Sigmoid colon (tissue), 7 donors: ENCODE data around the gene HKDC1. TPM values are rescaled to one million over a fixed set of nuclear protein-coding genes. Genes with fewer than 3 reads are reported as not detected.

Experiments used
- DNase-seq: peaks from one replicate; pipeline ENCODE4 v3.0.0-alpha.2; 2019
- H3K27ac ChIP-seq, 4 donors: fragments of 200-600 bp; sonication (generic); one replicate each; pipeline ENCODE4 v1.5.1; 2016 to 2019; ENCODE audit warnings: mild to moderate bottlenecking in 1 of 4
- H3K27me3 ChIP-seq, 3 donors: fragments of 200-600 bp; sonication (generic); one replicate each; pipeline ENCODE4 v1.5.1; 2019; ENCODE audit warnings: mild to moderate bottlenecking in 1 of 3
- H3K36me3 ChIP-seq, 4 donors: fragments of 200-600 bp; sonication (generic); one replicate each; pipeline ENCODE4 v1.5.1; 2016 to 2019
- H3K4me1 ChIP-seq, 4 donors: fragments of 200-600 bp; sonication (generic); one replicate each; pipeline ENCODE4 v1.5.1; 2017 to 2019
- H3K4me3 ChIP-seq, 4 donors: fragments of 200-600 bp; sonication (generic); one replicate each; pipeline ENCODE4 v1.5.1; 2017 to 2019; ENCODE audit warnings: mild to moderate bottlenecking in 2 of 4, moderate library complexity in 1 of 4
- H3K9me3 ChIP-seq, 4 donors: fragments of 200-600 bp in 3 of 4; sonication (generic) in 3 of 4; one replicate each; pipeline versions ENCODE4 v1.5.1 to v1.6.1; 2013 to 2019
- CTCF ChIP-seq, 4 experiments: fragments of 450-650 bp in 3 of 4; fragments of 200-600 bp in 1 of 4; IDR thresholded peaks; one replicate each; pipeline ENCODE4 v1.5.1; 2016 to 2019; ENCODE audit warnings: antibody characterized with exemption in 4 of 4, mild to moderate bottlenecking in 3 of 4, moderate library complexity in 2 of 4
- EP300 ChIP-seq, 4 donors: sonication (generic); formaldehyde crosslinking; IDR thresholded peaks; one replicate each; pipeline ENCODE4 v1.6.1; 2017; ENCODE audit warnings: antibody characterized with exemption in 4 of 4
- POLR2A ChIP-seq, 2 donors: fragments of 450-650 bp; IDR thresholded peaks; one replicate each; pipeline ENCODE4 v1.6.1; 2016; ENCODE audit warnings: antibody characterized with exemption in 2 of 2, mild to moderate bottlenecking in 2 of 2, moderate library complexity in 2 of 2
- POLR2AphosphoS5 ChIP-seq, 4 donors: sonication (generic); formaldehyde crosslinking; IDR thresholded peaks; one replicate each; pipeline ENCODE4 v1.6.1; 2017; ENCODE audit warnings: antibody characterized with exemption in 4 of 4
- WGBS, 2 donors: extraction: QIAGEN DNeasy Blood & Tissue Kit; methylation state at CpG; one replicate each; pipeline ENCODE4 v1.1.7; 2013; 5-methylcytosine and 5-hydroxymethylcytosine counted together
- intact Hi-C: fragments of 100-400 bp; cut with DNase I; formaldehyde crosslinking; loops from one replicate; pipeline ENCODE4 v1.15.1; 2023
- polyA plus RNA-seq, 3 donors: library from polyadenylated mRNA; stranded (reverse); fragments of 200-250 nt; gene quantifications; one replicate each; pipeline ENCODE4 v1.2.3, GENCODE V29; 2013
- total RNA-seq, 4 donors: library from RNA; depleted of rRNA; stranded (reverse); fragments of >200 nt; gene quantifications; one replicate each; pipeline ENCODE4 v1.1.0, GENCODE V29; 2016
- donor health status: healthy with polysubstance abuse.
- donor health status: Bipolar disorder and iron deficiency.
- donor health status: healthy.

Gene HKDC1
- total and polyA plus RNA-seq, 7 donors, result 8.4 to 33.3 (median 19.2) TPM; not detected in 4

GRCh38 chr10:69265521-69265920 is 45.4 kb downstream of the HKDC1 start:
- no peaks in the 10 kb centered on the region for H3K36me3 ChIP-seq
- H3K27ac ChIP-seq, result no peak overlapping the region
- H3K4me3 ChIP-seq, result no peak overlapping the region
- H3K27me3 ChIP-seq, result no peaks in the 10 kb centered on the region
- TF ChIP-seq POLR2A (IDR thresholded peaks at IDR 0.05), result no peak
- TF ChIP-seq CTCF (IDR thresholded peaks at IDR 0.05), result no peak
- TF ChIP-seq EP300 (IDR thresholded peaks at IDR 0.05), result no peak
- no peak for TF ChIP-seq POLR2AphosphoS5 (IDR thresholded peaks at IDR 0.05)
- intact Hi-C loops, result no loop called here
- peaks cover 0 to 2% (median 0%) of the 10 kb centered on the region in 4 donors for H3K4me1 ChIP-seq
- DNase-seq, result no peak
- 65 to 86% methylated on average over 17 of the region's 17 CpGs for WGBS, 2 donors
- no peaks in the 10 kb centered on the region for H3K9me3 ChIP-seq

GRCh38 chr10:69268761-69269416 is 48.8 kb downstream of the HKDC1 start:
- intact Hi-C loops, result no loop called here
- DNase-seq, result no peak
- no peak overlapping the region for H3K27ac ChIP-seq
- H3K9me3 ChIP-seq, result no peaks in the 10 kb centered on the region
- no peak for TF ChIP-seq CTCF (IDR thresholded peaks at IDR 0.05)
- TF ChIP-seq POLR2A (IDR thresholded peaks at IDR 0.05), result no peak
- TF ChIP-seq EP300 (IDR thresholded peaks at IDR 0.05), result no peak
- TF ChIP-seq POLR2AphosphoS5 (IDR thresholded peaks at IDR 0.05), result no peak
- H3K4me3 ChIP-seq, result no peak overlapping the region
- 88 to 92% methylated on average over 14 of the region's 14 CpGs for WGBS, 2 donors
- H3K27me3 ChIP-seq, result no peaks in the 10 kb centered on the region
- H3K4me1 ChIP-seq, result no peaks in the 10 kb centered on the region
- H3K36me3 ChIP-seq, result no peaks in the 10 kb centered on the region

- H3K4me1 ChIP-seq, result no peaks in the 10 kb centered on the region
- WGBS, 2 donors, result 70 to 77% methylated on average over 2 of the region's 2 CpGs
- DNase-seq, result no peak
- H3K36me3 ChIP-seq, result no peaks in the 10 kb centered on the region
- TF ChIP-seq CTCF (IDR thresholded peaks at IDR 0.05), result no peak
- intact Hi-C loops, result no loop called here
- H3K27ac ChIP-seq, result no peak overlapping the region
- no peak overlapping the region for H3K4me3 ChIP-seq
- H3K27me3 ChIP-seq, result no peaks in the 10 kb centered on the region
- no peaks in the 10 kb centered on the region for H3K9me3 ChIP-seq
These were observed 49.6 kb downstream of the HKDC1 start for GRCh38 chr10:69269761-69270160.

- intact Hi-C loops, result no loop called here
- no peak overlapping the region for H3K27ac ChIP-seq
- H3K9me3 ChIP-seq, result no peaks in the 10 kb centered on the region
- no peaks in the 10 kb centered on the region for H3K27me3 ChIP-seq
- H3K36me3 ChIP-seq, result no peaks in the 10 kb centered on the region
- no peak for TF ChIP-seq POLR2A (IDR thresholded peaks at IDR 0.05)
- no peak for TF ChIP-seq POLR2AphosphoS5 (IDR thresholded peaks at IDR 0.05)
- no peak for TF ChIP-seq EP300 (IDR thresholded peaks at IDR 0.05)
- no peak for TF ChIP-seq CTCF (IDR thresholded peaks at IDR 0.05)
- no peak for DNase-seq
- WGBS, 2 donors, result 62 to 70% methylated on average over 3 of the region's 3 CpGs
- H3K4me3 ChIP-seq, result no peak overlapping the region
- H3K4me1 ChIP-seq, result no peaks in the 10 kb centered on the region
These were observed 50.9 kb downstream of the HKDC1 start for GRCh38 chr10:69270990-69271389.

GRCh38 chr10:69272624-69273023 is 52.5 kb downstream of the HKDC1 start:
- TF ChIP-seq EP300 (IDR thresholded peaks at IDR 0.05) (no peak), POLR2A (IDR thresholded peaks at IDR 0.05) (no peak), CTCF (IDR thresholded peaks at IDR 0.05) (no peak), POLR2AphosphoS5 (IDR thresholded peaks at IDR 0.05) (no peak)
- Histone ChIP-seq H3K4me3 (no peak overlapping the region), H3K27me3 (no peaks in the 10 kb centered on the region), H3K9me3 (no peaks in the 10 kb centered on the region), H3K4me1 (no peaks in the 10 kb centered on the region), H3K27ac (no peak overlapping the region), H3K36me3 (no peaks in the 10 kb centered on the region)
- WGBS, 2 donors, result 88 to 92% methylated on average over 1 of the region's 1 CpG
- no peak for DNase-seq
- intact Hi-C loops, result no loop called here
